ENCODE measurements around the gene TAS2R38.
"Not testable (repeated sequence)": the region's sequence is repeated elsewhere in the genome, so short reads cannot be mapped to it uniquely, and the experiment has no call there.

The TAS2R38 gene

GRCh38 chr7:141973673-141974072 lies at the start of gene TAS2R38:
TSS of gene TAS2R38 (minus strand) at chr7:141973773. CDS start at chr7:141973689, 84 bp downstream.
- no peak for DNase-seq

GRCh38 chr7:142018154-142018553 lies 44.6 kb upstream of the TAS2R38 start:
- no peak for DNase-seq

- DNase-seq = no peak
Measured at GRCh38 chr7:142017451-142017850, 43.9 kb upstream of the TAS2R38 start.

GRCh38 chr7:142012825-142013511 lies 39.4 kb upstream of the TAS2R38 start:
- DNase-seq = no peak

GRCh38 chr7:142010952-142011548 lies 37.5 kb upstream of the TAS2R38 start:
- no peak for DNase-seq

- no peak for DNase-seq
Measured at GRCh38 chr7:142009187-142009586, 35.6 kb upstream of the TAS2R38 start.

- no peak for DNase-seq
Measured at GRCh38 chr7:142006577-142006976, 33.0 kb upstream of the TAS2R38 start.

- no peak for DNase-seq
Measured at GRCh38 chr7:142002179-142002578, 28.6 kb upstream of the TAS2R38 start.

GRCh38 chr7:142001163-142001874 lies 27.7 kb upstream of the TAS2R38 start:
- no peak for DNase-seq

GRCh38 chr7:142000244-142000643 lies 26.7 kb upstream of the TAS2R38 start:
- DNase-seq = no peak

- DNase-seq = no peak
Measured at GRCh38 chr7:141999058-141999623, 25.6 kb upstream of the TAS2R38 start.

GRCh38 chr7:141993354-141993753 lies 19.8 kb upstream of the TAS2R38 start:
- no peak for DNase-seq

- DNase-seq = no peak
Measured at GRCh38 chr7:141992688-141993087, 19.1 kb upstream of the TAS2R38 start.

- no peak for DNase-seq
Measured at GRCh38 chr7:141992156-141992555, 18.6 kb upstream of the TAS2R38 start.

- no peak for DNase-seq
Measured at GRCh38 chr7:141991140-141991539, 17.6 kb upstream of the TAS2R38 start.

GRCh38 chr7:141990011-141990725 lies 16.6 kb upstream of the TAS2R38 start:
- DNase-seq = no peak

- not testable (repeated sequence) for DNase-seq
Measured at GRCh38 chr7:141987803-141988202, 14.2 kb upstream of the TAS2R38 start.

GRCh38 chr7:141986923-141987322 lies 13.3 kb upstream of the TAS2R38 start:
- DNase-seq = no peak

- not testable (repeated sequence) for DNase-seq
Measured at GRCh38 chr7:141985926-141986325, 12.4 kb upstream of the TAS2R38 start.

GRCh38 chr7:141979568-141979967 lies 6.0 kb upstream of the TAS2R38 start:
- no peak for DNase-seq

GRCh38 chr7:141978351-141978750 lies 4.8 kb upstream of the TAS2R38 start:
- DNase-seq = no peak

- no peak for DNase-seq
Measured at GRCh38 chr7:141976524-141977245, 3.1 kb upstream of the TAS2R38 start.
